Esophagus muscularis mucosa (tissue), 4 donors: ENCODE results near the gene GPBP1.

Experiments
- CTCF ChIP-seq, 3 experiments: fragments of 200-600 bp in 2 of 3; fragments of 450-650 bp in 1 of 3; sonication (generic) in 2 of 3; IDR thresholded peaks; one replicate each; pipeline ENCODE4 v1.5.1; 2017 to 2019; ENCODE audit warnings: antibody characterized with exemption in 3 of 3, mild to moderate bottlenecking in 2 of 3, moderate library complexity in 1 of 3
- EP300 ChIP-seq: sonication (generic); formaldehyde crosslinking; IDR thresholded peaks from one replicate; pipeline ENCODE4 v1.6.1; 2017; ENCODE audit warnings: antibody characterized with exemption
- POLR2A ChIP-seq: fragments of 450-650 bp; IDR thresholded peaks from one replicate; pipeline ENCODE4 v1.6.1; 2017; ENCODE audit warnings: antibody characterized with exemption, moderate library complexity, mild to moderate bottlenecking, low read depth

GRCh38 chr5:57311921-57312735 lies 138.3 kb downstream of the GPBP1 start:
- TF ChIP-seq CTCF (IDR thresholded peaks at IDR 0.05) (no peak), EP300 (no peak), POLR2A (no peak)
